Mucosa of rectum (tissue), 2 donors: ENCODE results near the gene SEPTIN8.

ENCODE experiments used
- H3K27ac ChIP-seq, 2 donors: one replicate each; pipeline ENCODE4 v1.7.0; 2013; ENCODE audit warnings: inconsistent platforms in 2 of 2, low read depth in 2 of 2, low read length in 2 of 2
- H3K27me3 ChIP-seq, 2 donors: one replicate each; pipeline ENCODE4 v1.7.0; 2013; ENCODE audit warnings: low read length in 2 of 2; ENCODE audit not compliant: control insufficient read depth in 2 of 2, insufficient read depth in 2 of 2
- H3K36me3 ChIP-seq, 2 donors: one replicate each; pipeline ENCODE4 v1.7.0; 2013; ENCODE audit warnings: low read length in 2 of 2; ENCODE audit not compliant: control insufficient read depth in 2 of 2, insufficient read depth in 2 of 2
- H3K4me1 ChIP-seq, 2 donors: one replicate each; pipeline ENCODE4 v1.7.0; 2013; ENCODE audit warnings: low read length in 2 of 2, mild to moderate bottlenecking in 1 of 2; ENCODE audit not compliant: control insufficient read depth in 2 of 2, insufficient read depth in 2 of 2
- H3K4me3 ChIP-seq, 2 donors: one replicate each; pipeline ENCODE4 v1.7.0; 2013; ENCODE audit warnings: low read length in 2 of 2
- H3K9ac ChIP-seq, 2 donors: one replicate each; pipeline ENCODE4 v1.7.0; 2013; ENCODE audit warnings: low read length in 2 of 2, low read depth in 1 of 2, mild to moderate bottlenecking in 1 of 2
- H3K9me3 ChIP-seq, 2 donors: one replicate each; pipeline ENCODE4 v1.7.0; 2013; ENCODE audit warnings: low read length in 2 of 2; ENCODE audit not compliant: control insufficient read depth in 2 of 2
- donor health status: healthy.
- donor health status: Normal muscosa, but diverticular disease.

The SEPTIN8 gene

DNA sequence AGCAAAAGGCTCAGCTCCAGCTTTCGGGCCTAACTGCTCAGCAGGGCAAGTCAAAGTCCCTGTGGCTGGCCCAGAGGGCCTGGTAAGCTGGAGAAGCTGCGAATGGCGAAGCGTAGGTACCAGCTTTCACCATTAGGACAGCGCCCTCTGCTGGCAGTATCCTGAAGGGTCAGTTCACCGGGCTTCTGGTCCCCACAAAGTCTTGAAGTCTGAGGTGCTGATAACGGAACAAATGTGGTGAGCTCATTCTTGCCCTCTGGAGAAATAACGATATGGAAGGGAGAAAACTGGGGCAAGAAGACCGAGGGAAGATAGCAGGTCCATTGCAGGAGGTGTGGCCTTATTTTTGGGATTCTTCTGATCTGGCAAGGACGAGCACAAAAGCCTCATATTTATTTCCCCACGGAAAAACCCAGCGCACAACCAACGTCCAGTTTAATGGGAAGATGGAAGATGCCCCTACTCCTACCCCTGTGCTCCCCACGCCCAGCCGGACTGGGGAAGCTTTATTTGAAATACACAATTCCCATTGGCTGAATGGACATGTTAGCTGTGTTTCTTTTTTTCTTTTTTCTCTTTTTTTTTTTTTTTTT is 43.2 kb upstream of the SEPTIN8 start:
- Histone ChIP-seq H3K9me3 (no peaks in the 10 kb centered on the region), H3K27ac (peak overlapping the region in 1 of 2 donors; percentile 5), H3K27me3 (peaks cover 0 to 2% of the 10 kb centered on the region in 2 donors), H3K9ac (peak overlapping the region in 1 of 2 donors; percentile 10), H3K36me3 (peaks cover 10 to 14% of the 10 kb centered on the region in 2 donors), H3K4me3 (no peak overlapping the region), H3K4me1 (peaks cover 2 to 16% of the 10 kb centered on the region in 2 donors)

DNA sequence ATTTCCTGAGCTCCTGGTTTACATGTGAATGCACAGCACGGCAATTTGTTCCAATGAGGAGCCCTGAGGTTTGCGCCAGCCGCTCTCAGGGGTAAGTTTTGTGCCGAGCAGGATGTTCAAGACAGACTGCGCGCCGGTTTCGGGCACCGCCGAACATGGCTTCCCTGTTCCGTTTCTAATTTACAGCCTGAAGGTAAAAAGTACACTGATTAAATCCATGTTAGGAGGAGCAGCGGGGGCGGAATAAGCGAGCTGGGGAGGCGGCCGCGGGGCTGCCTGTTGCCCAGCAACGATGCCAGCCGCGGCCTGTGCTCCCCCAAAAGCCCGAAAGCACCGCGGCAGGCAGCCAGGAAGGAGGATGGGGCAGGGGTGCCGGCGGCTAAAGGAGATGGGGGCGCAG is 42.4 kb upstream of the SEPTIN8 start:
- Histone ChIP-seq H3K9ac (peak overlapping the region in 1 of 2 donors; percentile 36), H3K36me3 (peaks cover 5 to 7% of the 10 kb centered on the region in 2 donors), H3K4me3 (peak overlapping the region in 1 of 2 donors; percentile 38), H3K27ac (peak overlapping the region in 1 of 2 donors; percentile 21), H3K27me3 (peaks cover 0 to 2% of the 10 kb centered on the region in 2 donors), H3K9me3 (no peaks in the 10 kb centered on the region), H3K4me1 (peaks cover 7 to 18% of the 10 kb centered on the region in 2 donors)

GRCh38 chr5:132817011-132817410 is 40.0 kb upstream of the SEPTIN8 start:
- Histone ChIP-seq H3K9ac (no peak overlapping the region), H3K36me3 (no peaks in the 10 kb centered on the region), H3K4me1 (peaks cover 7 to 18% of the 10 kb centered on the region in 2 donors), H3K9me3 (no peaks in the 10 kb centered on the region), H3K27me3 (peaks cover 0 to 2% of the 10 kb centered on the region in 2 donors), H3K27ac (no peak overlapping the region), H3K4me3 (no peak overlapping the region)

- Histone ChIP-seq H3K4me1 (peaks cover 7 to 18% of the 10 kb centered on the region in 2 donors), H3K36me3 (no peaks in the 10 kb centered on the region), H3K4me3 (no peak overlapping the region), H3K27me3 (peaks cover 2 to 3% of the 10 kb centered on the region in 2 donors), H3K9ac (no peak overlapping the region), H3K9me3 (no peaks in the 10 kb centered on the region), H3K27ac (no peak overlapping the region)
Measured at GRCh38 chr5:132816554-132816953, 39.5 kb upstream of the SEPTIN8 start.

DNA sequence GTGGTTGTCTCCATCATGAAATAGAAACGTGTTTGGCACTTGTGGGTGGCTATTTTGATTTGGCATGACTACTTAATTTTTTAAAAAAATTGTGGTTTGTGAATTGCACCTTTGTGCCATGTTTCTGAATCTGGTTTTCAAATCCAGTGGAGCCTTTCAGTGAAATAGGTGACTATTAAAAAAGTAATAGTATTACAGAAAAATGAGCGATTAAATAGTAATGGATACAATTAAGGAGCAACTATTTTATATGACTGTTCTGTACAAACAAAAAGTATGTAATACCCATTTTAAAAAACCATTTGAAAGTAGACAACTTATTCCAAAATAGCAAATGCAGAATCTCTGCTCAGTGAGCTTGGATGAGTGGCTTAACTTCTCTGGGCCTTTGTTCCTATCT is 39.0 kb upstream of the SEPTIN8 start:
- peaks cover 2 to 3% of the 10 kb centered on the region in 2 donors for H3K27me3 ChIP-seq
- H3K9me3 ChIP-seq = no peaks in the 10 kb centered on the region
- H3K4me1 ChIP-seq = peaks cover 7 to 18% of the 10 kb centered on the region in 2 donors
- no peaks in the 10 kb centered on the region for H3K36me3 ChIP-seq
- H3K9ac ChIP-seq = no peak overlapping the region
- H3K4me3 ChIP-seq = no peak overlapping the region
- no peak overlapping the region for H3K27ac ChIP-seq

DNA sequence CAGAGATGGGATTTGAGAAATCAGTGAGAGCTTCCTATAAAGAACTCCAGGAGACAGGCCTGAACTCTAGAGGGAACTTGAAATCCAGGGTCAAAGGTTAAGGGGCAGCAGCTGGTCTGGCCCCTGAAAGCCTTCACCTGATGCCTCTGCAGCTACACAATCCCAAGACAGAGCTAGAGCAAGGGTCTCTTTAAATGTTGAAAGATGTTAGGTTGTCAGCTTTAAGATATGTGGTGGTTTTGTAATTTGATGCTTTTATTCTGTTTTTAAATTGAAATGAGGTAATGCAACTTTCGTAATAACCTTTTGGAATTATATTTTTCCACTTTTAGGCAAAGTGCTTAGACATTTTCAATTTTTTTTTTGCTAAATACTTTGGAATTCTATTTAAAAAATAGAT is 38.4 kb upstream of the SEPTIN8 start:
- no peaks in the 10 kb centered on the region for H3K9me3 ChIP-seq
- no peak overlapping the region for H3K27ac ChIP-seq
- H3K4me1 ChIP-seq = peaks cover 7 to 18% of the 10 kb centered on the region in 2 donors
- H3K36me3 ChIP-seq = no peaks in the 10 kb centered on the region
- H3K9ac ChIP-seq = no peak overlapping the region
- peaks cover 2 to 3% of the 10 kb centered on the region in 2 donors for H3K27me3 ChIP-seq
- H3K4me3 ChIP-seq = no peak overlapping the region

GRCh38 chr5:132814503-132815294 is 37.7 kb upstream of the SEPTIN8 start:
- peaks cover 7 to 13% of the 10 kb centered on the region in 2 donors for H3K4me1 ChIP-seq
- H3K27ac ChIP-seq = no peak overlapping the region
- peak overlapping the region in 1 of 2 donors; percentile 94 for H3K9ac ChIP-seq
- H3K9me3 ChIP-seq = no peaks in the 10 kb centered on the region
- no peaks in the 10 kb centered on the region for H3K36me3 ChIP-seq
- peak overlapping the region in 1 of 2 donors; percentile 72 for H3K4me3 ChIP-seq
- H3K27me3 ChIP-seq = peaks cover 0 to 3% of the 10 kb centered on the region in 2 donors

- H3K9me3 ChIP-seq = no peaks in the 10 kb centered on the region
- H3K9ac ChIP-seq = peak overlapping the region; percentile 56 to 94
- no peaks in the 10 kb centered on the region for H3K36me3 ChIP-seq
- peaks cover 10 to 11% of the 10 kb centered on the region in 2 donors for H3K4me1 ChIP-seq
- peaks cover 0 to 3% of the 10 kb centered on the region in 2 donors for H3K27me3 ChIP-seq
- H3K27ac ChIP-seq = peak overlapping the region; percentile 86 to 89
- H3K4me3 ChIP-seq = peak overlapping the region; percentile 69 to 72
Measured at GRCh38 chr5:132813599-132814502, 36.8 kb upstream of the SEPTIN8 start.

DNA sequence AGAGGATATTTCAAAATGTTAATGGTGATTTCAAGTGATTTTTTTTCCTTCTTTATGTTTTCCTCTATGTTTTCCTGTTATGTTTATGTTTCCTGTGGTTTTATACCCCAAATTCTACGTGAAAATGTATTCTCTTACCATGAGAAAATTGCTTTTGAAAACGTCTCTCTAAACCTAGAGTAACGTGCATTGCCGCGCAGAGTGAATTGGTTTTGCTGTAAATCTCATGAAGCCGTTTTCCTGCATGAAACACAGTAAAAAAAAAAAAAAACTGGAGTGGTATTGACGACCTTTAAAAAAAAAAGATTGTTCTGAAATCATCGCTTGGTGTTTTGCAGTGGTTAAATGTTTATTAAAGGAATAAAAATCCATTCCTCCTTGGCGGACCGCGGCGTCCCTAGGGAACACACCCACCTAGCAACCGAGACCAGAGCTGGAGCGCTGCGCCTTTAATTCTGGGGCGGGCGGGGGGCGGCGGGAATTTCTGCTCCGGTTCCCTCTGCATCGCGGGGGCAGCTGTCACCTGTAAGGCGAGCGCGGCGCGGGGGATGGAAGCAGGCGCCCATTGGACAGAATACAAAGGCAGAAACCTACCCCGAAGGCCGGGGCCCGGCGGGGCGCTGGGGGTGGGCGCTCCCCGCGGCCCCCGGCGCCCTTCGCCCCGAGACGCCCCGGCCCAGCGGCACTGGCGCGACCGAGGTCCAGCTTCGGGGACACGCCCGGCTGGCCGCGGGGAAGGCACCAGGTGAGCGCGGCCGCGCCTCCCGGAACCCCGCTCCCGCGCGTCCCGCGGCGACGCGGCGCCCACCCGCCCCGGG is 36.0 kb upstream of the SEPTIN8 start, which contains the start of gene SOWAHA:
Gene SOWAHA, plus strand, starts transcription at position 522 of the 818 bp plus-strand sequence. CDS start 320 bp downstream, outside the sequence.
- H3K4me1 ChIP-seq = peaks cover 11 to 12% of the 10 kb centered on the region in 2 donors
- H3K9me3 ChIP-seq = no peaks in the 10 kb centered on the region
- peak within 1 kb of the TSS; percentile 69 to 72 for H3K4me3 ChIP-seq
- H3K27me3 ChIP-seq = peaks cover 0 to 3% of the 10 kb centered on the region in 2 donors
- peak within 1 kb of the TSS; percentile 86 to 89 for H3K27ac ChIP-seq
- H3K36me3 ChIP-seq = no peaks in the 10 kb centered on the region
- H3K9ac ChIP-seq = peak within 1 kb of the TSS; percentile 56 to 94
